Calu3 (cell line): ENCODE measurements around the gene GAMT. TPM values are rescaled to one million over a fixed set of nuclear protein-coding genes. Genes with fewer than 3 reads are reported as not detected.

ENCODE experiments used
- BruUV-seq: library from RNA; stranded (reverse); fragments of 400-500 nt; replicated peaks from 2 replicates; lab custom pipeline; 2021; lab: Mats Ljungman, UMichigan
- CTCF ChIA-PET: fragments of 300-600 bp; sonication (Branson Sonifier 250); formaldehyde crosslinking; loops from one replicate; lab custom pipeline; 2022; ENCODE audit warnings: antibody characterized with exemption; lab: Charles Lee
- DNase-seq: peaks from one replicate; pipeline ENCODE4 v3.0.0; 2022
- H3K27ac Mint-ChIP-seq: one replicate; pipeline ENCODE4 v1.8.0; 2022; ENCODE audit warnings: mixed read lengths; ENCODE audit not compliant: unreplicated experiment
- H3K27me3 Mint-ChIP-seq: one replicate; pipeline ENCODE4 v1.8.0; 2022; ENCODE audit warnings: mixed read lengths; ENCODE audit not compliant: unreplicated experiment
- H3K36me3 Mint-ChIP-seq: one replicate; pipeline ENCODE4 v1.8.0; 2022; ENCODE audit warnings: mild to moderate bottlenecking, moderate library complexity, mixed read lengths; ENCODE audit not compliant: insufficient read depth, unreplicated experiment
- H3K4me1 Mint-ChIP-seq: one replicate; pipeline ENCODE4 v1.8.0; 2022; ENCODE audit warnings: mild to moderate bottlenecking, low read depth, mixed read lengths; ENCODE audit not compliant: unreplicated experiment
- H3K4me3 Mint-ChIP-seq: one replicate; pipeline ENCODE4 v1.8.0; 2022; ENCODE audit warnings: mild to moderate bottlenecking, low read depth, moderate library complexity, mixed read lengths; ENCODE audit not compliant: unreplicated experiment
- H3K9me3 Mint-ChIP-seq: one replicate; pipeline ENCODE4 v1.8.0; 2022; ENCODE audit warnings: low read depth, mixed read lengths; ENCODE audit not compliant: unreplicated experiment
- intact Hi-C: fragments of 100-400 bp; cut with micrococcal nuclease; formaldehyde crosslinking; loops from one replicate; pipeline ENCODE4 v1.10.0; 2022; ENCODE audit not compliant: unreplicated experiment
- total RNA-seq: library from RNA; stranded (reverse); gene quantifications from 2 replicates; pipeline ENCODE4 v1.2.3, GENCODE V29; 2022
- TF ChIP-seq, protein P1 (sequence below): fragments of 200-600 bp; IDR thresholded peaks from one replicate; pipeline ENCODE4 v1.8.0; 2022; ENCODE audit warnings: antibody characterized with exemption; ENCODE audit not compliant: unreplicated experiment

GAMT gene
- total RNA-seq, 1 experiment from 2014 or later = 14.3 TPM

DNA sequence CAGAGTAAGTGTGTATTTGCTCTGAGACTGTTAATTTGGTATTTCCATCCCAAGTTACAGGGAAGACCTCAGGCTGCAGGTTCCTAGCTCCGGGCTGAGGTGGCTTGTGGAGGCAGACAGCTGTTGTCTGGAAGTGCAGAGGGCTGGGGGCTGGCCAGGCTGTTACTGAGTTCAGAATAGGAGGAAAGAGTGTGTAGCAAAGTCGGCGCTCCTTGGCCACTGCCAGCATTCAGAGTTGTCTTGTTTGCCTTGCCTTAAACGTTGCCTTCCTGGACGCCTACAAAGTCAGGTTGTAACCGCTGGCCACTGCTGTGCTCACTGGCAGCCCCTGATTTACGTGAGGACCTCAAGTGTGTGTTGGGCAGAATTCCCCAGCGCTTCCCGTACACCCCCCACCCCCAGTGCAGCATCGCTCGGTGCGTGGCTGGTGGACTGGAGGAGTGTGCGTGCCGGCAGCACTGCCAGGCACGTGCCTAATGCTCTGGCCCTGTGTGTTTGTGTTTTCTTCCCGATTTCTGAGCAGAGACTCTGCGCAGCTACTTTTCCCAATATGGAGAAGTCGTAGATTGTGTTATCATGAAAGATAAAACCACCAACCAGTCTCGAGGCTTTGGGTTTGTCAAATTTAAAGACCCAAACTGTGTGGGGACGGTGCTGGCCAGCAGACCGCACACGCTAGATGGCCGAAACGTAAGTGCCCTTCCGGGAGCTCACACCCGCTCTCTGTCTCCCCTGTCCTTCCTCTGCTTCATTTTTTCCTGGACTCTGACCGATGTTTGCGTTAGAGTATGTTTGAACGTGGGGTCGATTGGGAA, 16.5 kb upstream of the GAMT start:
- BruUV-seq = no TSS peak
- Mint-ChIP-seq H3K4me3 (no peak overlapping the region), H3K27ac (no peak overlapping the region), H3K4me1 (no peaks in the 10 kb centered on the region), H3K9me3 (no peaks in the 10 kb centered on the region), H3K27me3 (no peaks in the 10 kb centered on the region), H3K36me3 (peaks cover 47% of the 10 kb centered on the region)
- TF ChIP-seq, protein P1, sequence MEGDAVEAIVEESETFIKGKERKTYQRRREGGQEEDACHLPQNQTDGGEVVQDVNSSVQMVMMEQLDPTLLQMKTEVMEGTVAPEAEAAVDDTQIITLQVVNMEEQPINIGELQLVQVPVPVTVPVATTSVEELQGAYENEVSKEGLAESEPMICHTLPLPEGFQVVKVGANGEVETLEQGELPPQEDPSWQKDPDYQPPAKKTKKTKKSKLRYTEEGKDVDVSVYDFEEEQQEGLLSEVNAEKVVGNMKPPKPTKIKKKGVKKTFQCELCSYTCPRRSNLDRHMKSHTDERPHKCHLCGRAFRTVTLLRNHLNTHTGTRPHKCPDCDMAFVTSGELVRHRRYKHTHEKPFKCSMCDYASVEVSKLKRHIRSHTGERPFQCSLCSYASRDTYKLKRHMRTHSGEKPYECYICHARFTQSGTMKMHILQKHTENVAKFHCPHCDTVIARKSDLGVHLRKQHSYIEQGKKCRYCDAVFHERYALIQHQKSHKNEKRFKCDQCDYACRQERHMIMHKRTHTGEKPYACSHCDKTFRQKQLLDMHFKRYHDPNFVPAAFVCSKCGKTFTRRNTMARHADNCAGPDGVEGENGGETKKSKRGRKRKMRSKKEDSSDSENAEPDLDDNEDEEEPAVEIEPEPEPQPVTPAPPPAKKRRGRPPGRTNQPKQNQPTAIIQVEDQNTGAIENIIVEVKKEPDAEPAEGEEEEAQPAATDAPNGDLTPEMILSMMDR = no peak
- intact Hi-C loops = no loop called here
- no peak for DNase-seq
- CTCF ChIA-PET = no interaction called here

DNA sequence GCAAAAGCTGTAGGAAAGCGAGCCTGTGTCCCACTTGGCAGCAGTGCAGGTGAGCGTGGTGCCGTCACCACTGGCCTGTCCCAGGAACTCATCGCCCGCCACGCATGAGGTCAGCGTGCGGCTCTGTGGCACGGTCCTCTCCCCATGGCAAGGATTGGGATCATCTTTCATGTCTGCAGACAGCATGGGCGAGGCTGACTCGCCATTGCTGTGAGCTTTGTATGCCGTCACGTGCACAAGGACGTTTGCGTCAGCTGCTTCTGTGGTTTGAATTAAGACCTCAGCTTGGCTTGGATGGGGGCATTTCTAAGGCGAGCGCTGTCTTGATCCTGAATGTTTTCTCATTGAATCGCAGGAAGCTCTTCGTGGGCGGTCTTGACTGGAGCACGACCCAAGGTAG, 15.8 kb upstream of the GAMT start:
- Mint-ChIP-seq H3K9me3 (no peaks in the 10 kb centered on the region), H3K4me1 (no peaks in the 10 kb centered on the region), H3K27ac (no peak overlapping the region), H3K36me3 (peaks cover 42% of the 10 kb centered on the region), H3K27me3 (no peaks in the 10 kb centered on the region), H3K4me3 (no peak overlapping the region)
- DNase-seq = no peak
- CTCF ChIA-PET = no interaction called here
- intact Hi-C loops = no loop called here
- no TSS peak for BruUV-seq
- TF ChIP-seq, protein P1 = no peak

DNA sequence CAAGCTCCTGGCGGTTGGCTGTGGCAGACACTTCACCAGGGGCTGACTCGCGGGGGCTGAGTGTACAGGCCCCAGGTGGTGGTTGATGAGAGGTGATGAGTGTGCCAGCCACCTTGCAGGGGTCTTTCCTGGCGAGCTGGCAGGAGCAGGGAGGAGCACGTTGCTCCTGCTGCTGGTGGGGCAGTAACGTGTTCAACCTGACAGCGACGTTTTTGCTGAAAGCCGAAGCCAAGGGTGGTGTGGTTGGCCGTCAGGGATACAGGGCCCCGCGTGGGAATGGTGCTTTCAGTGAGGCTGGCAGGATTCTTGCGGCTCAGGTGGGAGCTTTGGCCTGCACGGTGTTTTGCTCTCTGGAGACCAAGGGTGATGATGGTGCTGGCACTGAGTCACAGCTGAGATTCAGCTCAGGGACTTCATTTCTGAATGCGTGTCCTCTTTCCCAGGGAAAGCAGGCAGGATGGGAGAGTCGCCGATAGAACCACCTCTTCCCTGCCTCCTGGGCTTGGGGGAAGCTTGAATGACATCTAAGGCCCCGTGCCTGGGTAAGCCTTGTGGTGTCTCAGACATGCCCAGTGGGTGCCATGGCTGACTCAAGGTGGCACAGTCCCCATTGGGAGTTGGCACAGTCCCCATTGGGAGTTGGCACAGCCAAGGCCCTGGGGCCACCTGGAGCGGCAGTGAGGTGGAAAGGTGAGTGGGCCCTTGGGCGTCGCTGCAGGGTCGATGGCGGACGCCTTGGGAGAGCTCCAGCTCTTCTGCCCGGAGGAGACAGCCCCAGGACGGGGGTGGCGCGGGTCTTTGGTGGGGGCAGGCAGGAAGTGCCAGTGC, 14.9 kb upstream of the GAMT start:
- CTCF ChIA-PET = no interaction called here
- Mint-ChIP-seq H3K4me3 (peak overlapping the region; percentile 56), H3K36me3 (peaks cover 42% of the 10 kb centered on the region), H3K4me1 (peaks cover 5% of the 10 kb centered on the region), H3K27me3 (no peaks in the 10 kb centered on the region), H3K27ac (peak overlapping the region; percentile 66), H3K9me3 (no peaks in the 10 kb centered on the region)
- BruUV-seq = no TSS peak
- TF ChIP-seq, protein P1 = no peak
- intact Hi-C loops = no loop called here
- DNase-seq = no peak

DNA sequence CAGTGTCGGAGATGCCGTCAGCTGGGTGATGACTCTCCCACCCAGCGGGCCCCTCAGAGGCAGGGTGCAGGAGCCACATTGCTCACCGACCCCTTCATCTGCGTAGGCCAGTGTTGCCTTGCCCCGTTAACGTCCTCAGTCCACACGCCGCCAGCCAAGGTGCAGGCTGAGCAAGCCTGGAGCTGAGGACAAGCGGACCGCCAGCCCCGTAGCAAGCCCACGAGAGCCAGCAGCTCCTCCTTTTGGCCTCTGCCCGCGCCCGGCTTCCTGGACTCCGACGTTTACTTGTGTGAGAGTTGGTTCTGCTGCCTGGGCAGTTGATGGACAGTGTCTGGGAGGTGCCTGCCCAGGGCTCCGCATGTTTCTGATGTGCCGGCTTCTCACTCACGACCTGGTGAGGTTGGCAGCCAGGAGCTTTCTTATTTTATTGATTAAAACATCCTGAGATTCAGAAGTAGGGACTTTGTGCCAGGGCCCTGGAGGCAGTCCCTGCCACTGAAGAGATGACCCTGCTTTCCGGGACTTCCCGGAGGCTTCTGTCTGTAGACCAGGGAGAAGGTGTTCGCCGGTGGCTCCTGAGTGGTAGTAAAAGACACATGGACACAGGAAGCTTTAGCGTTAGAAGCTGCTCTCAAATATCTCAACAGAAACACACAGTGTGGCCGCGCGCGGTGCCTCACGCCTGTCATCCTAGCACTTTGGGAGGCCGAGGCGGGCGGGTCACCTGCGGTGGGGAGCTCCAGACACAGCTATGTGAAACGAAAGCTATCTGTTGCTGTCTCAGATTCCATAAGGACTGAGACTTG, 11.9 kb upstream of the GAMT start:
- H3K4me3 Mint-ChIP-seq = no peak overlapping the region
- no peak for DNase-seq
- no TSS peak for BruUV-seq
- TF ChIP-seq, protein P1 = no peak
- no peak overlapping the region for H3K27ac Mint-ChIP-seq
- no peaks in the 10 kb centered on the region for H3K27me3 Mint-ChIP-seq
- peaks cover 26% of the 10 kb centered on the region for H3K4me1 Mint-ChIP-seq
- intact Hi-C loops = no loop called here
- H3K36me3 Mint-ChIP-seq = peaks cover 57% of the 10 kb centered on the region
- H3K9me3 Mint-ChIP-seq = no peaks in the 10 kb centered on the region
- CTCF ChIA-PET = no interaction called here
